Neuronal stem cell (in vitro differentiated cells): ENCODE results near the gene NXN.
"Not testable (repeated sequence)": the region's sequence is repeated elsewhere in the genome, so short reads cannot be mapped to it uniquely, and the experiment has no call there.

Source experiments
- DNase-seq: peaks from one replicate; pipeline ENCODE4 v3.0.0-alpha.2; 2013; ENCODE audit warnings: low spot score
- H2AFZ ChIP-seq: one replicate; pipeline ENCODE4 v1.6.1; 2013; ENCODE audit warnings: mild to moderate bottlenecking, low read length, inconsistent platforms
- H2AK5ac ChIP-seq: 2 replicates; pipeline ENCODE4 v1.6.1; 2013; ENCODE audit warnings: low read depth, mild to moderate bottlenecking, inconsistent platforms, low read length, moderate library complexity, mixed read lengths
- H2BK120ac ChIP-seq: 2 replicates; pipeline ENCODE4 v1.6.1; 2013; ENCODE audit warnings: low read depth, mild to moderate bottlenecking, inconsistent platforms, low read length, moderate library complexity, mixed read lengths
- H2BK12ac ChIP-seq: one replicate; pipeline ENCODE4 v1.6.1; 2013; ENCODE audit warnings: low read length, inconsistent platforms
- H2BK15ac ChIP-seq: 2 replicates; pipeline ENCODE4 v1.6.1; 2013; ENCODE audit warnings: mild to moderate bottlenecking, low read length, inconsistent platforms, mixed read lengths
- H2BK5ac ChIP-seq: one replicate; pipeline ENCODE4 v1.6.1; 2013; ENCODE audit warnings: inconsistent platforms, mild to moderate bottlenecking, low read length, moderate library complexity
- H3K14ac ChIP-seq: one replicate; pipeline ENCODE4 v1.6.1; 2013; ENCODE audit warnings: low read length, inconsistent platforms
- H3K18ac ChIP-seq: 2 replicates; pipeline ENCODE4 v1.6.1; 2013; ENCODE audit warnings: low read length, inconsistent platforms
- H3K23ac ChIP-seq: 2 replicates; pipeline ENCODE4 v1.6.1; 2013; ENCODE audit warnings: low read depth, mild to moderate bottlenecking, mixed read lengths, low read length, inconsistent platforms; ENCODE audit not compliant: poor library complexity
- H3K27ac ChIP-seq: replicated peaks from 3 replicates; pipeline ENCODE4 v1.5.1; 2013; ENCODE audit warnings: low read length, inconsistent platforms
- H3K27me3 ChIP-seq, 3 experiments: 2 replicates each; pipeline ENCODE4 v1.6.1; 2013; ENCODE audit warnings: low read length in 3 of 3, mild to moderate bottlenecking in 2 of 3, inconsistent platforms in 1 of 3, low read depth in 1 of 3, mixed read lengths in 1 of 3, moderate library complexity in 1 of 3; ENCODE audit not compliant: control insufficient read depth in 3 of 3, insufficient read depth in 3 of 3
- H3K36me3 ChIP-seq, 2 donors: replicated peaks in 1 of 2; 2 replicates each; pipeline ENCODE4 v1.6.1; 2013; ENCODE audit warnings: low read length in 2 of 2; ENCODE audit not compliant: control insufficient read depth in 2 of 2, insufficient read depth in 2 of 2
- H3K4ac ChIP-seq: 2 replicates; pipeline ENCODE4 v1.6.1; 2013; ENCODE audit warnings: inconsistent platforms, mild to moderate bottlenecking, low read length, moderate library complexity
- H3K4me1 ChIP-seq, 2 donors: 1 replicate in 1 of 2; 2 replicates in 1 of 2; pipeline ENCODE4 v1.6.1; 2013; ENCODE audit warnings: low read length in 2 of 2, low read depth in 1 of 2; ENCODE audit not compliant: control insufficient read depth in 2 of 2, insufficient read depth in 1 of 2
- H3K4me2 ChIP-seq: one replicate; pipeline ENCODE4 v1.6.1; 2013; ENCODE audit warnings: mild to moderate bottlenecking, low read length, inconsistent platforms; ENCODE audit not compliant: insufficient read depth, poor library complexity, severe bottlenecking
- H3K4me3 ChIP-seq, 2 donors: 2 replicates each; pipeline ENCODE4 v1.5.1; 2013; ENCODE audit warnings: low read length in 2 of 2, mild to moderate bottlenecking in 2 of 2, inconsistent platforms in 1 of 2, moderate library complexity in 1 of 2
- H3K79me1 ChIP-seq: one replicate; pipeline ENCODE4 v1.6.1; 2013; ENCODE audit warnings: low read depth, mild to moderate bottlenecking, inconsistent platforms, low read length, moderate library complexity
- H3K9ac ChIP-seq: one replicate; pipeline ENCODE4 v1.6.1; 2013; ENCODE audit warnings: mild to moderate bottlenecking, low read depth, low read length, inconsistent platforms; ENCODE audit not compliant: poor library complexity
- H3K9me3 ChIP-seq, 2 donors: replicated peaks in 1 of 2; 2 replicates each; pipeline versions ENCODE3 to v1.6.1; 2013; ENCODE audit warnings: low read length in 2 of 2, mild to moderate bottlenecking in 2 of 2, inconsistent platforms in 1 of 2, low read depth in 1 of 2, mixed read lengths in 1 of 2, moderate library complexity in 1 of 2; ENCODE audit not compliant: control insufficient read depth in 2 of 2, insufficient read depth in 1 of 2
- H4K8ac ChIP-seq: one replicate; pipeline ENCODE4 v1.6.1; 2013; ENCODE audit warnings: low read depth, mild to moderate bottlenecking, inconsistent platforms, low read length, moderate library complexity
- H4K91ac ChIP-seq: one replicate; pipeline ENCODE4 v1.6.1; 2013; ENCODE audit warnings: low read length, low read depth, mild to moderate bottlenecking, inconsistent platforms; ENCODE audit not compliant: poor library complexity
- WGBS, 2 donors: extraction: QIAGEN DNeasy Blood & Tissue Kit; methylation state at CpG; one replicate each; pipeline ENCODE4 v1.1.7; 2013; ENCODE audit warnings: missing lambda C conversion rate in 2 of 2, mixed read lengths in 1 of 2; ENCODE audit not compliant: insufficient read length in 2 of 2, insufficient replicate concordance in 1 of 2; ENCODE audit errors: extremely low coverage in 2 of 2; 5-methylcytosine and 5-hydroxymethylcytosine counted together

The NXN gene

DNA sequence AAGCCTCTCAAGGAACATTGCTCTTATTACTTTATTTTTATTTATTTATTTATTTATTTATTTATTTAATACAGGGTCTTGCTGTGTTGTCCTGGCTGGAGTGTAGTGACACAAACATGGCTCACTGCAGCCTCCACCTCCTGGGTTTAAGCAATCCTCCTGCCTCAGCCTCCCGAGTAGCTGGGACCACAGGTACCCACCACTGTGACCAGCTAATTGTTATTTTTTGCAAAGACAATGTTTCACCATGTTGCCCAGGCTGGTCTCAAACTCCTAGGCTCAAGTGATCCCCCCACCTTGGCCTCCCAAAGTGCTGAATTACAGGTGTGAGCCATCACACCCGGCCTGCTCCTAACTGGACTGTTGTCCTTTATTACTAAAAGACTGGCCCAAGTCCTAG, 4.8 kb downstream of the NXN start:
- H3K9me3 ChIP-seq, H2AK5ac ChIP-seq, H2BK120ac ChIP-seq, H3K27me3 ChIP-seq, H3K18ac ChIP-seq, H2BK5ac ChIP-seq, H4K8ac ChIP-seq, H2BK12ac ChIP-seq, H3K27ac ChIP-seq, H3K23ac ChIP-seq, H3K9ac ChIP-seq, H2AFZ ChIP-seq, H3K4me3 ChIP-seq, H3K14ac ChIP-seq, H2BK15ac ChIP-seq, H4K91ac ChIP-seq, H3K4me2 ChIP-seq, H3K4ac ChIP-seq, DNase-seq, H3K79me1 ChIP-seq: not testable (repeated sequence)
- no CpG with 5 or more reads among the region's 2 CpGs for WGBS, 2 donors
- Histone ChIP-seq H3K4me1 (peaks cover 9 to 16% of the 10 kb centered on the region in 2 donors), H3K36me3 (peaks cover 0 to 58% of the 10 kb centered on the region in 2 donors)

DNA sequence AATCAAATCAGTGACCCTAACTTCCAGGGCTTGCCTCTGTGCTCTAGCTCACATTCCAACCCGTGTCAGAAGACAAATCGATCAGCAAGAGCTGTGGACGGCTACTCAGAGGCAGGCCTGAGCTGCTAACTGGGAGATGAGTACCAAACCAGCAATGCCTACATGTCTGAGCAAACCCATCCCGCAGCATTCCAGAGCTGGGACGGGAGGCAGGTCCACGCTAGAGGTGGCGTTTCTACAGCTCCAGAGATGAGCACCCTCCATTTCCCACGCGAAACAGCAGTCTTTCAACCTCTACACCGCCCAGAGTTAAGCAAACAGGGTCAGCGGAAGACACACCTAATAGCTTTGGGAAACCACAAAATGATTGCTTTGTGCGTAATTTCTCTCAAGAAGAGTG, 6.5 kb downstream of the NXN start:
- peaks cover 13 to 14% of the 10 kb centered on the region in 2 donors for H3K4me1 ChIP-seq
- no peak overlapping the region for H2BK12ac ChIP-seq
- no CpG with 5 or more reads among the region's 12 CpGs for WGBS, 2 donors
- no peak overlapping the region for H3K4me3 ChIP-seq
- H2BK120ac ChIP-seq, result no peak overlapping the region
- H2BK15ac ChIP-seq, result no peak overlapping the region
- peak overlapping the region; percentile 53 for H3K23ac ChIP-seq
- peaks cover 4 to 75% of the 10 kb centered on the region in 2 donors for H3K36me3 ChIP-seq
- no peak overlapping the region for H2AK5ac ChIP-seq
- DNase-seq, result no peak
- H3K4ac ChIP-seq, result no peak overlapping the region
- no peak overlapping the region for H3K27ac ChIP-seq
- H2AFZ ChIP-seq, result no peak overlapping the region
- no peaks in the 10 kb centered on the region for H3K27me3 ChIP-seq
- H3K4me2 ChIP-seq, result no peak overlapping the region
- H2BK5ac ChIP-seq, result no peak overlapping the region
- no peak overlapping the region for H4K91ac ChIP-seq
- H3K9ac ChIP-seq, result no peak overlapping the region
- peaks cover 4 to 6% of the 10 kb centered on the region in 2 donors for H3K9me3 ChIP-seq
- no peak overlapping the region for H3K14ac ChIP-seq
- H3K18ac ChIP-seq, result peak overlapping the region; percentile 54
- H3K79me1 ChIP-seq, result peaks cover 8% of the 10 kb centered on the region
- H4K8ac ChIP-seq, result no peak overlapping the region

DNA sequence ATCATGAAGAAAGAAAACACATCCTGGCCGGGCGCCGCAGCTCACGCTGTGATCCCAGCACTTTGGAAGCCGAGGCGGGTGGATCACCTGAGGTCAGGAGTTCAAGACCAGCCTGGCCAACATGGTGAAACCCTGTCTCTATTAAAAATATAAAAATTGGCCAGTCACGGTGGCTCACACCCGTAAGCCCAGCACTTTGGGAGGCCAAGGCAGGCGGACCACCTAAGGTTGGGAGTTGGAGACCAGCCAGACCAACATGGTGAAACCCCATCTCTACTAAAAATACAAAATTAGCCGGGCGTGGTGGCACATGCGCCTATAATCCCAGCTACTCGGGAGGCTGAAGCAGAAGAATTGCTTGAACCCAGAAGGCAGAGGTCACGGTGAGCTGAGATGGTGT, 7.7 kb downstream of the NXN start:
- not testable (repeated sequence) for H3K79me1 ChIP-seq, H3K23ac ChIP-seq, H4K8ac ChIP-seq, H3K9ac ChIP-seq, H3K4me2 ChIP-seq, H3K4me3 ChIP-seq, H3K27ac ChIP-seq, H2BK12ac ChIP-seq, DNase-seq, H3K4ac ChIP-seq, H2BK5ac ChIP-seq, H3K14ac ChIP-seq, H2AK5ac ChIP-seq, H3K9me3 ChIP-seq, H3K27me3 ChIP-seq, H2BK15ac ChIP-seq, H3K18ac ChIP-seq, H4K91ac ChIP-seq, H2AFZ ChIP-seq, H2BK120ac ChIP-seq
- Histone ChIP-seq H3K36me3 (peaks cover 4 to 83% of the 10 kb centered on the region in 2 donors), H3K4me1 (peaks cover 11 to 13% of the 10 kb centered on the region in 2 donors)
- WGBS, 2 donors, result no CpG with 5 or more reads among the region's 14 CpGs

DNA sequence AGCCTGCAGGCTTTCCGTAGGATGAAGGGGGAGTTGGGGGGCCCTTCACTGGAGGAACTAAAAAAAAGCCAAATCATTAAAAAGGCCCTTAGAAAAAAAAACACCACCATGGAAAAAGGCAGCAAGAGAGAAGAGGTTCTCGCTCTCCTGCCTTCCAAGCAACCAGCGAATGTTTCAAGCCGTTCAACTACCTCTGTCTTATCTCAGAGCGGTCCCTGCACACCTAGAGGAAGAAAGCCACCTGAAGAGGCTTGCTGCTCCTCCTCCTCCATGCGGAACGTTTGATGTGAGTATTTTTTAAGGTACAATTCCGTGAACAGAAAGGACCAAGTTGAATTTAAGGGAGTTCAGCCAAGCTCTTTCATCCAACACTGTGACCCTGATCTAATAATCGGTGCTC, 9.2 kb downstream of the NXN start:
- Histone ChIP-seq H2AK5ac (no peak overlapping the region), H2BK12ac (no peak overlapping the region), H4K8ac (no peak overlapping the region), H3K14ac (no peak overlapping the region), H3K18ac (no peak overlapping the region), H2BK15ac (no peak overlapping the region), H3K9ac (no peak overlapping the region), H3K27me3 (no peaks in the 10 kb centered on the region), H2AFZ (no peak overlapping the region), H3K36me3 (peaks cover 4 to 75% of the 10 kb centered on the region in 2 donors), H3K4me3 (no peak overlapping the region), H3K79me1 (peaks cover 8% of the 10 kb centered on the region), H3K4ac (no peak overlapping the region), H2BK120ac (no peak overlapping the region), H3K27ac (no peak overlapping the region), H2BK5ac (no peak overlapping the region), H3K4me2 (no peak overlapping the region), H3K23ac (no peak overlapping the region), H4K91ac (no peak overlapping the region), H3K4me1 (peaks cover 13 to 16% of the 10 kb centered on the region in 2 donors), H3K9me3 (peaks cover 4 to 9% of the 10 kb centered on the region in 2 donors)
- DNase-seq, result no peak
- no CpG with 5 or more reads among the region's 9 CpGs for whole genome bisulfite sequencing, 2 donors
